K562 (cell line): ENCODE measurements around the gene SCFD2. TPM values are rescaled to one million over a fixed set of nuclear protein-coding genes. Genes with fewer than 3 reads are reported as not detected.

ENCODE experiments used
- CCAR2 ChIP-seq: fragments of 200-400 bp; formaldehyde crosslinking; IDR thresholded peaks from 2 replicates; pipeline ENCODE4 v1.6.1; 2017; ENCODE audit warnings: mild to moderate bottlenecking, low read depth, low read length
- CHAMP1 ChIP-seq: fragments of 450-650 bp; IDR thresholded peaks from 2 replicates; pipeline ENCODE4 v1.6.1; 2016; ENCODE audit warnings: mild to moderate bottlenecking
- ELF1 ChIP-seq: fragments of 200-800 bp; sonication (Bioruptor generic); IDR thresholded peaks from 2 replicates; pipeline ENCODE4 v1.6.1; 2016; ENCODE audit warnings: missing genetic modification characterization, missing compliant biosample characterization
- ELF2 ChIP-seq: fragments of 250-450 bp; sonication (Bioruptor Pico); IDR thresholded peaks from 2 replicates; pipeline ENCODE4 v1.5.0; 2021; ENCODE audit warnings: mild to moderate bottlenecking
- EZH2 ChIP-seq: IDR thresholded peaks from 2 replicates; pipeline ENCODE4 v1.6.1; 2012; ENCODE audit warnings: low read depth, mild to moderate bottlenecking, inconsistent platforms, low read length, borderline replicate concordance
- GATAD2B ChIP-seq: fragments of 450-650 bp; IDR thresholded peaks from 2 replicates; pipeline ENCODE4 v1.6.1; 2017; ENCODE audit warnings: mild to moderate bottlenecking, borderline replicate concordance
- L3MBTL2 ChIP-seq: fragments of 450-650 bp; IDR thresholded peaks from 2 replicates; pipeline ENCODE4 v1.6.1; 2016; ENCODE audit warnings: mild to moderate bottlenecking, moderate library complexity
- NFATC3 ChIP-seq: fragments of 450-650 bp; IDR thresholded peaks from 2 replicates; pipeline ENCODE4 v1.6.1; 2017; ENCODE audit warnings: mild to moderate bottlenecking
- SIRT6 ChIP-seq: IDR thresholded peaks from one replicate; pipeline ENCODE4 v1.6.1; 2012; ENCODE audit warnings: low read depth, mild to moderate bottlenecking, control low read depth, inconsistent platforms, low read length, moderate library complexity
- SMARCA4 ChIP-seq: fragments of 450-650 bp; IDR thresholded peaks from 2 replicates; pipeline ENCODE4 v1.6.1; 2016
- polyA plus RNA-seq, 8 experiments: library from polyadenylated mRNA; depleted of rRNA in 4 of 8; stranded (reverse) in 5 of 8; unstranded in 3 of 8; fragments of >200 nt; fragmentation: Nextera tagmentation in 2 of 8; fragmentation: Illumina TruSeq in 1 of 8; extraction: Ambion mirVana in 2 of 8; extraction: Trizol in 1 of 8; gene quantifications; 2 replicates each; pipeline versions ENCODE4 v1.2.1 to v1.2.3, GENCODE V29; 2011 to 2014; ENCODE audit warnings: inconsistent platforms in 1 of 8, missing spikeins in 1 of 8
- total RNA-seq, 7 experiments: library from RNA; depleted of rRNA in 6 of 7; stranded (reverse); fragments of >200 nt in 6 of 7; fragmentation: Illumina TruSeq in 2 of 7; extraction: Trizol in 2 of 7; gene quantifications; 2 replicates each; pipeline versions ENCODE4 v1.2.1 to v1.2.3, GENCODE V29; 2011 to 2021; ENCODE audit warnings: low replicate concordance in 1 of 7
- TF ChIP-seq, protein P1 (sequence below): fragments of 250-450 bp; sonication (Bioruptor Pico); IDR thresholded peaks from 2 replicates; pipeline ENCODE4 v1.4.0; 2020; ENCODE audit warnings: mild to moderate bottlenecking, moderate library complexity
- TF ChIP-seq, protein P2 (sequence below): fragments of 450-650 bp; IDR thresholded peaks from 2 replicates; pipeline ENCODE4 v1.6.1; 2017; ENCODE audit warnings: antibody characterized with exemption, mild to moderate bottlenecking
- TF ChIP-seq, protein P3 (sequence below): IDR thresholded peaks from 2 replicates; pipeline ENCODE4 v1.6.1; 2011; ENCODE audit not compliant: insufficient read length; ENCODE audit errors: extremely low read depth

Gene SCFD2
- total and polyA plus RNA-seq, 9 of the 15 experiments (the other 6 are each of a cell fraction or from before 2014, with no cell fraction given) = 5.7 to 30.3 (median 22.8) TPM

GRCh38 chr4:53366301-53366716 is 448 bp upstream of the SCFD2 start (continued):
- TF ChIP-seq, protein P1, sequence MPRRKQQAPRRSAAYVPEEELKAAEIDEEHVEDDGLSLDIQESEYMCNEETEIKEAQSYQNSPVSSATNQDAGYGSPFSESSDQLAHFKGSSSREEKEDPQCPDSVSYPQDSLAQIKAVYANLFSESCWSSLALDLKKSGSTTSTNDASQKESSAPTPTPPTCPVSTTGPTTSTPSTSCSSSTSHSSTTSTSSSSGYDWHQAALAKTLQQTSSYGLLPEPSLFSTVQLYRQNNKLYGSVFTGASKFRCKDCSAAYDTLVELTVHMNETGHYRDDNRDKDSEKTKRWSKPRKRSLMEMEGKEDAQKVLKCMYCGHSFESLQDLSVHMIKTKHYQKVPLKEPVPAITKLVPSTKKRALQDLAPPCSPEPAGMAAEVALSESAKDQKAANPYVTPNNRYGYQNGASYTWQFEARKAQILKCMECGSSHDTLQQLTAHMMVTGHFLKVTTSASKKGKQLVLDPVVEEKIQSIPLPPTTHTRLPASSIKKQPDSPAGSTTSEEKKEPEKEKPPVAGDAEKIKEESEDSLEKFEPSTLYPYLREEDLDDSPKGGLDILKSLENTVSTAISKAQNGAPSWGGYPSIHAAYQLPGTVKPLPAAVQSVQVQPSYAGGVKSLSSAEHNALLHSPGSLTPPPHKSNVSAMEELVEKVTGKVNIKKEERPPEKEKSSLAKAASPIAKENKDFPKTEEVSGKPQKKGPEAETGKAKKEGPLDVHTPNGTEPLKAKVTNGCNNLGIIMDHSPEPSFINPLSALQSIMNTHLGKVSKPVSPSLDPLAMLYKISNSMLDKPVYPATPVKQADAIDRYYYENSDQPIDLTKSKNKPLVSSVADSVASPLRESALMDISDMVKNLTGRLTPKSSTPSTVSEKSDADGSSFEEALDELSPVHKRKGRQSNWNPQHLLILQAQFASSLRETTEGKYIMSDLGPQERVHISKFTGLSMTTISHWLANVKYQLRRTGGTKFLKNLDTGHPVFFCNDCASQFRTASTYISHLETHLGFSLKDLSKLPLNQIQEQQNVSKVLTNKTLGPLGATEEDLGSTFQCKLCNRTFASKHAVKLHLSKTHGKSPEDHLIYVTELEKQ (CRISPR knock-in tag) = no peak
- TF ChIP-seq GATAD2B (0 out of 2 replicates have a peak, but pooled peaks have one; percentile 47), L3MBTL2 (0 out of 2 replicates have a peak, but pooled peaks have one; percentile 12), CHAMP1 (0 out of 2 replicates have a peak, but pooled peaks have one; percentile 10), NFATC3 (0 out of 2 replicates have a peak, but pooled peaks have one; percentile 40), ELF1 (tag) (0 out of 2 replicates have a peak, but pooled peaks have one; percentile 44), CCAR2 (no peak), SMARCA4 (peak; percentile 66), SIRT6 (no peak), EZH2 (no peak), ELF2 (CRISPR knock-in tag) (no peak)
- TF ChIP-seq, protein P2, sequence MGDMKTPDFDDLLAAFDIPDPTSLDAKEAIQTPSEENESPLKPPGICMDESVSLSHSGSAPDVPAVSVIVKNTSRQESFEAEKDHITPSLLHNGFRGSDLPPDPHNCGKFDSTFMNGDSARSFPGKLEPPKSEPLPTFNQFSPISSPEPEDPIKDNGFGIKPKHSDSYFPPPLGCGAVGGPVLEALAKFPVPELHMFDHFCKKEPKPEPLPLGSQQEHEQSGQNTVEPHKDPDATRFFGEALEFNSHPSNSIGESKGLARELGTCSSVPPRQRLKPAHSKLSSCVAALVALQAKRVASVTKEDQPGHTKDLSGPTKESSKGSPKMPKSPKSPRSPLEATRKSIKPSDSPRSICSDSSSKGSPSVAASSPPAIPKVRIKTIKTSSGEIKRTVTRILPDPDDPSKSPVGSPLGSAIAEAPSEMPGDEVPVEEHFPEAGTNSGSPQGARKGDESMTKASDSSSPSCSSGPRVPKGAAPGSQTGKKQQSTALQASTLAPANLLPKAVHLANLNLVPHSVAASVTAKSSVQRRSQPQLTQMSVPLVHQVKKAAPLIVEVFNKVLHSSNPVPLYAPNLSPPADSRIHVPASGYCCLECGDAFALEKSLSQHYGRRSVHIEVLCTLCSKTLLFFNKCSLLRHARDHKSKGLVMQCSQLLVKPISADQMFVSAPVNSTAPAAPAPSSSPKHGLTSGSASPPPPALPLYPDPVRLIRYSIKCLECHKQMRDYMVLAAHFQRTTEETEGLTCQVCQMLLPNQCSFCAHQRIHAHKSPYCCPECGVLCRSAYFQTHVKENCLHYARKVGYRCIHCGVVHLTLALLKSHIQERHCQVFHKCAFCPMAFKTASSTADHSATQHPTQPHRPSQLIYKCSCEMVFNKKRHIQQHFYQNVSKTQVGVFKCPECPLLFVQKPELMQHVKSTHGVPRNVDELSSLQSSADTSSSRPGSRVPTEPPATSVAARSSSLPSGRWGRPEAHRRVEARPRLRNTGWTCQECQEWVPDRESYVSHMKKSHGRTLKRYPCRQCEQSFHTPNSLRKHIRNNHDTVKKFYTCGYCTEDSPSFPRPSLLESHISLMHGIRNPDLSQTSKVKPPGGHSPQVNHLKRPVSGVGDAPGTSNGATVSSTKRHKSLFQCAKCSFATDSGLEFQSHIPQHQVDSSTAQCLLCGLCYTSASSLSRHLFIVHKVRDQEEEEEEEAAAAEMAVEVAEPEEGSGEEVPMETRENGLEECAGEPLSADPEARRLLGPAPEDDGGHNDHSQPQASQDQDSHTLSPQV = 0 out of 2 replicates have a peak, but pooled peaks have one; percentile 33
- TF ChIP-seq, protein P3, sequence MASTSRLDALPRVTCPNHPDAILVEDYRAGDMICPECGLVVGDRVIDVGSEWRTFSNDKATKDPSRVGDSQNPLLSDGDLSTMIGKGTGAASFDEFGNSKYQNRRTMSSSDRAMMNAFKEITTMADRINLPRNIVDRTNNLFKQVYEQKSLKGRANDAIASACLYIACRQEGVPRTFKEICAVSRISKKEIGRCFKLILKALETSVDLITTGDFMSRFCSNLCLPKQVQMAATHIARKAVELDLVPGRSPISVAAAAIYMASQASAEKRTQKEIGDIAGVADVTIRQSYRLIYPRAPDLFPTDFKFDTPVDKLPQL = peak; percentile 5
